ENCODE data around the gene C10orf105. TPM values are rescaled to one million over a fixed set of nuclear protein-coding genes. Genes with fewer than 3 reads are reported as not detected.

The C10orf105 gene
- total and polyA plus RNA-seq, 2 of the 8 experiments (the other 6 are each of a cell fraction or from before 2014, with no cell fraction given), result 0.71 to 0.73 TPM

DNA sequence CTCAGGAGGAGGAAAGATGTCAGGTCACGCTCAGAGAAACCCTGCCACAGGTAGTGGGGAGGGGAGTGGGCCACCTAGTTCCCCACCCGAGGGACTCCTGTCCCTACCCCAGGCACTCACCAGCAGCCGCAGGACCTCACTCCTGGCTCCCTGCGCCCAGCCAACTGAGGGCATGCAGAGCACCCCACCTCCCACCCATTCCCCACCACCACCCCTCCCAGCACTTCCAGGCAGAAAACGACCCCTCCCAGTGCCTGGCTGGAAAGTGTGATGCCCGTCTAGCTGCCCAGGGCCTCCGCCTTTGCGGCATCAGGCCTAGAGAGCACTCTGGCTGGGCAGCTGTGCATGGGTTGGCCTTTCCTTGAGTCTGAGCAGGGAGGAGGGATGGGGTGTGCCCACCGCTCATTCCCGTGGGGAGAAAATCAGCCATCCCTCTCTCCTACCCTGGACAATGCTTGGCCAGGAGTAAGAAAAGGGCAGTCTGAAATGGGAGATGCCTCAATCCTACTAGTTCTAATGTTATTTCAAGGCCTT lies 1.3 kb downstream of the C10orf105 start:
- no peak overlapping the region for H3K27ac ChIP-seq (ENCODE audit: low read depth, low read length)
- no peak overlapping the region for H2BK5ac ChIP-seq (ENCODE audit: low read depth, low read length)
- ChIA-PET POLR2A (ENCODE audit: partially characterized antibody) (no interaction called here), CTCF (ENCODE audit: partially characterized antibody) (interaction anchor here (0.9 to 7.2 kb wide), 10 partner anchors 12 to 403 kb away, joined by 3 to 65 read pairs (median 4); partner anchors contain the start of gene VSIR)
- H3K23me2 ChIP-seq (ENCODE audit: low read depth, low read length), result peaks cover 2% of the 10 kb centered on the region; the same call in 1 of the 2 replicates
- peaks cover 0 to 6% (median 0%) of the 10 kb centered on the region in 4 experiments; a peak in 2 of 7 replicates for H3K27me3 ChIP-seq (replicated peaks in 1 of 4; ENCODE audit: control insufficient read depth in 3 of 4, extremely low read depth in 1 of 4, insufficient read depth in 3 of 4, low read length in 3 of 4)
- H3K9ac ChIP-seq (replicated peaks in 1 of 4; ENCODE audit: extremely low read depth in 1 of 4, low read depth in 3 of 4, low read length in 3 of 4), result no peak overlapping the region
- no peak overlapping the region for H2BK120ac ChIP-seq (replicated peaks; ENCODE audit: low read depth, low read length)
- no peak overlapping the region for H3K4me3 ChIP-seq (ENCODE audit: extremely low read depth in 1 of 4, insufficient read depth in 2 of 4, low read depth in 3 of 4, low read length in 4 of 4)
- H2AK5ac ChIP-seq (ENCODE audit: low read depth, low read length), result no peak overlapping the region
- DNase-seq (ENCODE audit: low read depth in 1 of 2, low spot score in 2 of 2) (no peak), FAIRE-seq (no peak)
- H2BK15ac ChIP-seq (ENCODE audit: low read length), result no peak overlapping the region
- no peak overlapping the region for H3K4me2 ChIP-seq (ENCODE audit: insufficient read depth in 1 of 2, low read depth in 2 of 2, low read length in 2 of 2)
- H3K56ac ChIP-seq (replicated peaks; ENCODE audit: insufficient read length, low read depth, low read length), result no peak overlapping the region
- H4K20me1 ChIP-seq (replicated peaks in 1 of 2; ENCODE audit: control insufficient read depth in 1 of 2, insufficient read depth in 2 of 2, low read length in 2 of 2), result no peaks in the 10 kb centered on the region
- no peak overlapping the region for H3K23ac ChIP-seq (ENCODE audit: insufficient read length)
- no peak overlapping the region for H4K91ac ChIP-seq (replicated peaks; ENCODE audit: insufficient read length, low read length)
- no peak overlapping the region for H3K14ac ChIP-seq (ENCODE audit: insufficient read length)
- no peaks in the 10 kb centered on the region for H3K79me2 ChIP-seq (ENCODE audit: control insufficient read depth in 1 of 2, insufficient read depth in 2 of 2, low read length in 2 of 2)
- no peak overlapping the region for H3K4ac ChIP-seq (replicated peaks; ENCODE audit: insufficient read length, low read depth, low read length)
- H3K18ac ChIP-seq (ENCODE audit: extremely low read depth, low read length), result no peak overlapping the region; the same call in 1 of the 2 replicates
- no peak overlapping the region; the same call in 1 of the 2 replicates for H4K8ac ChIP-seq (ENCODE audit: extremely low read depth, insufficient read depth, low read length)
- H2BK20ac ChIP-seq (ENCODE audit: low read length), result no peak overlapping the region
- H3K36me3 ChIP-seq (ENCODE audit: control insufficient read depth in 2 of 4, insufficient read depth in 4 of 4, low read length in 3 of 4), result no peaks in the 10 kb centered on the region
- H3K4me1 ChIP-seq (replicated peaks in 1 of 4; ENCODE audit: control insufficient read depth in 3 of 4, insufficient read depth in 4 of 4, low read length in 3 of 4), result peaks cover 0 to 14% (median 7%) of the 10 kb centered on the region in 4 experiments; a peak in 6 of 7 replicates
- no peaks in the 10 kb centered on the region for H3K9me3 ChIP-seq (ENCODE audit: insufficient read depth in 2 of 2, low read depth in 1 of 2, low read length in 1 of 2)
- no peak overlapping the region for H2BK12ac ChIP-seq (ENCODE audit: low read depth, low read length)
- no peak overlapping the region for H2AFZ ChIP-seq (ENCODE audit: low read length)
- TF ChIP-seq MAFK (IDR thresholded peaks at IDR 0.05; ENCODE audit: low read depth, low read length), result no peak
- TF ChIP-seq, protein P1, sequence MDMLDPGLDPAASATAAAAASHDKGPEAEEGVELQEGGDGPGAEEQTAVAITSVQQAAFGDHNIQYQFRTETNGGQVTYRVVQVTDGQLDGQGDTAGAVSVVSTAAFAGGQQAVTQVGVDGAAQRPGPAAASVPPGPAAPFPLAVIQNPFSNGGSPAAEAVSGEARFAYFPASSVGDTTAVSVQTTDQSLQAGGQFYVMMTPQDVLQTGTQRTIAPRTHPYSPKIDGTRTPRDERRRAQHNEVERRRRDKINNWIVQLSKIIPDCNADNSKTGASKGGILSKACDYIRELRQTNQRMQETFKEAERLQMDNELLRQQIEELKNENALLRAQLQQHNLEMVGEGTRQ (IDR thresholded peaks at IDR 0.05; ENCODE audit: low read length), result no peak
- no peak for TF ChIP-seq SUZ12 (IDR thresholded peaks at IDR 0.05; ENCODE audit: low read length)
- no peak for TF ChIP-seq CEBPB (IDR thresholded peaks at IDR 0.05; ENCODE audit: low read depth, low read length)
- no peak for TF ChIP-seq BRCA1 (IDR thresholded peaks at IDR 0.05; ENCODE audit: low read depth, low read length)
- TF ChIP-seq SRF (IDR thresholded peaks at IDR 0.05; ENCODE audit: low read depth, low read length), result no peak
- TF ChIP-seq GABPA (IDR thresholded peaks at IDR 0.05; ENCODE audit: borderline replicate concordance, insufficient read depth, low read length), result no peak
- TF ChIP-seq ASH2L (IDR thresholded peaks at IDR 0.05; ENCODE audit: low read length), result no peak
- no peak for TF ChIP-seq TCF12 (IDR thresholded peaks at IDR 0.05; ENCODE audit: low read depth, low read length)
- no peak overlapping the region for H4K5ac ChIP-seq (ENCODE audit: insufficient read length, low read depth, low read length)
- H3K79me1 ChIP-seq (ENCODE audit: low read depth, low read length), result no peaks in the 10 kb centered on the region
- 88% methylated on average over 7 of the region's 10 CpGs; no CpG with 5 or more reads in 1 of the 2 experiments for WGBS, 2 experiments (ENCODE audit: extremely low coverage in 1 of 2, insufficient coverage in 1 of 2, insufficient read length in 1 of 2, insufficient replicate concordance in 2 of 2, low coverage in 1 of 2, low lambda C conversion rate in 2 of 2, missing lambda C conversion rate in 1 of 2)
